ENCODE data around the gene SKI. TPM values are rescaled to one million over a fixed set of nuclear protein-coding genes. Genes with fewer than 3 reads are reported as not detected.
A peak's percentile ranks its signal among the peaks of the same experiment; 100 is the strongest.
"Not testable (repeated sequence)": the region's sequence is repeated elsewhere in the genome, so short reads cannot be mapped to it uniquely, and the experiment has no call there.

Gene SKI
- polyA plus RNA-seq, 1 donor = 46.1 TPM

DNA sequence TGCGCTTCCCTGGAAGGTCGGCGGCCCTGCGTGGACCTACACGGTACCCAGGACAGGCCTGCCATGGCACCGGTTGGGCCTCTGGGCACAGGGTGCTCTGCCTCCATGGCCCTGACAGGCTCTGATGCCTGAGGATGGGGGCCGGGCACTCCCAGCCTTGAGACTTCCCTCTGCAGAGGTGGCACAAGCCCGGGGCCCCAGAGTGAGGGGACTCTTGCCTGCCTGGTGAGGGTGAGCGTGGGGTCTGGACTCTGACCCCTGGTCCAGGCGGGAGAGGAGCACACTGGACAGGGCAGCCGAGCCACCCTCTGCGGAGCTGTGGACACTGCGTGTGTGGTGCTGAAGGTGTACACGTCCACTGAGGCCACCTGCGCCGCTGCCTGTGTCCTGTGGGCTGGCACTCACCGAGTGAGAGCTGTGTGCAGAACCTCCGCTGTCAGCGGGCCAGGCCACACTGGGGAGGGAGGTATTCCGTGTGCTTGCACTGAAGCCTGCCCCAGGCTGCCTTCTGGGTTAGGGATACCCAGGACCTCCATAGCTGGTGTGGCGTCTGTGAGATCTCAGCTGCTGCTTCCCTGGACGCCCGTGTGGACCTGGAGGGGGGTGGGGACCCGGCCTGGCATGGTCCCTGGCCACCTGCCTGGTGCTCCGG, 10.4 kb downstream of the SKI start:
- Histone ChIP-seq H3K4me3 (ENCODE audit: low read length) (no peak overlapping the region), H3K27ac (ENCODE audit: low read length) (no peak overlapping the region), H3K9me3 (ENCODE audit: control insufficient read depth, low read depth, low read length) (peaks cover 10% of the 10 kb centered on the region), H3K27me3 (ENCODE audit: control insufficient read depth, insufficient read depth, low read length) (no peaks in the 10 kb centered on the region), H3K4me1 (ENCODE audit: control insufficient read depth, insufficient read depth, low read length) (peaks cover 65% of the 10 kb centered on the region), H3K36me3 (ENCODE audit: control insufficient read depth, insufficient read depth, low read length) (peaks cover 28% of the 10 kb centered on the region)
- whole genome bisulfite sequencing (ENCODE audit: insufficient coverage, low lambda C conversion rate) = no CpG with 5 or more reads among the region's 25 CpGs
- DNase-seq = no peak

DNA sequence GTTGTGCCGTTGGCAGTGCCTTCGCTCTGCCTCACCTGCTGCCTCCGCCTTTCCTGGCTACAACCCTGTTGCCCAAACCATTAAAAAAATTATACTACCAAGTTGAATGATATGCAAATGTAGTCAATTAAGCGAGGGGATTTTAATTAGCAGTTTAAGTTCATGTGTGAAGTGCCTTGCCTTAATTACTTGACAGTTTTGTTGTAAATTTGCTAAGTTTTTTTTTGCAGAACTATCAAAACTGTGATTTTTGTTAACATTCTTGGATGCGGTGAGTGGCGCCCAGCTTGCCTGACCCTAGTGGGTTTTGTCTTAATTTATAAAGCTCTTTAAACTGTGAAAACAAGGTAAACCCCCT, 10.9 kb downstream of the SKI start:
- no peak for DNase-seq
- Histone ChIP-seq H3K36me3 (ENCODE audit: control insufficient read depth, insufficient read depth, low read length) (peaks cover 29% of the 10 kb centered on the region), H3K27ac (ENCODE audit: low read length) (no peak overlapping the region), H3K4me1 (ENCODE audit: control insufficient read depth, insufficient read depth, low read length) (peaks cover 60% of the 10 kb centered on the region), H3K9me3 (ENCODE audit: control insufficient read depth, low read depth, low read length) (peaks cover 10% of the 10 kb centered on the region), H3K27me3 (ENCODE audit: control insufficient read depth, insufficient read depth, low read length) (no peaks in the 10 kb centered on the region), H3K4me3 (ENCODE audit: low read length) (no peak overlapping the region)
- 100% methylated on average over 1 of the region's 6 CpGs for WGBS (ENCODE audit: insufficient coverage, low lambda C conversion rate)

DNA sequence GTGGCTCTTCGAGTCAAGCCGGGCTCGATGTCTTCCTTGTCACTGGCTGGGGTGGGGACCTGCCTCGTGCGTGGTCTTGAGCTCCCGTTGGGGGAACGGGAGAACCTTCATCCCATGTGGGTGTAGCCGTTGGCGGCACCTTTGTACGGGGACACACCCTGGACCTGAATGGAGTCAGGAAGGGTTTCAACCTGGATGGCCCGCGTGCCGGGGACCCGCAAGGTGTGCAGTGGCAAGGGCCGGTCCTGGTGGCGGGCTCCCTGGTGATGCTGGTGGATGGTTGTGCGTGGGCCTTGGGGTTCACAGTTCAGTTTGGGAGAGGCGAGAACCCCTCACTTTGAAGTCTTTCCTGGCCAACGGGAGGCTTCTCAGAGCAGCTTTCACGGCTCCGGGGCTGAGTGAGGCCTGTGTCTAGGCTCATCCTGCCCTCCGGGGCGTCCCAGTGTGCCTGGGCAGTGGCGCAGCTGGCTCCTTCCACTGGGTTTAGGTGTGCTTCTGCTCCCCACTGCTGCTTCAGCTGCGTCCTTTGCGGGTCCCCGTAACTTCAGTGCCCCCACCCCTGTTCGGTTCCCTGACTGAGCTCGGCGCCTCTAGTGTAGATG, 11.4 kb downstream of the SKI start:
- H3K36me3 ChIP-seq (ENCODE audit: control insufficient read depth, insufficient read depth, low read length) = peaks cover 29% of the 10 kb centered on the region
- H3K4me1 ChIP-seq (ENCODE audit: control insufficient read depth, insufficient read depth, low read length) = peaks cover 56% of the 10 kb centered on the region
- H3K4me3 ChIP-seq (ENCODE audit: low read length) = no peak overlapping the region
- no peak overlapping the region for H3K27ac ChIP-seq (ENCODE audit: low read length)
- DNase-seq = no peak
- WGBS (ENCODE audit: insufficient coverage, low lambda C conversion rate) = no CpG with 5 or more reads among the region's 30 CpGs
- no peaks in the 10 kb centered on the region for H3K27me3 ChIP-seq (ENCODE audit: control insufficient read depth, insufficient read depth, low read length)
- H3K9me3 ChIP-seq (ENCODE audit: control insufficient read depth, low read depth, low read length) = peaks cover 10% of the 10 kb centered on the region

DNA sequence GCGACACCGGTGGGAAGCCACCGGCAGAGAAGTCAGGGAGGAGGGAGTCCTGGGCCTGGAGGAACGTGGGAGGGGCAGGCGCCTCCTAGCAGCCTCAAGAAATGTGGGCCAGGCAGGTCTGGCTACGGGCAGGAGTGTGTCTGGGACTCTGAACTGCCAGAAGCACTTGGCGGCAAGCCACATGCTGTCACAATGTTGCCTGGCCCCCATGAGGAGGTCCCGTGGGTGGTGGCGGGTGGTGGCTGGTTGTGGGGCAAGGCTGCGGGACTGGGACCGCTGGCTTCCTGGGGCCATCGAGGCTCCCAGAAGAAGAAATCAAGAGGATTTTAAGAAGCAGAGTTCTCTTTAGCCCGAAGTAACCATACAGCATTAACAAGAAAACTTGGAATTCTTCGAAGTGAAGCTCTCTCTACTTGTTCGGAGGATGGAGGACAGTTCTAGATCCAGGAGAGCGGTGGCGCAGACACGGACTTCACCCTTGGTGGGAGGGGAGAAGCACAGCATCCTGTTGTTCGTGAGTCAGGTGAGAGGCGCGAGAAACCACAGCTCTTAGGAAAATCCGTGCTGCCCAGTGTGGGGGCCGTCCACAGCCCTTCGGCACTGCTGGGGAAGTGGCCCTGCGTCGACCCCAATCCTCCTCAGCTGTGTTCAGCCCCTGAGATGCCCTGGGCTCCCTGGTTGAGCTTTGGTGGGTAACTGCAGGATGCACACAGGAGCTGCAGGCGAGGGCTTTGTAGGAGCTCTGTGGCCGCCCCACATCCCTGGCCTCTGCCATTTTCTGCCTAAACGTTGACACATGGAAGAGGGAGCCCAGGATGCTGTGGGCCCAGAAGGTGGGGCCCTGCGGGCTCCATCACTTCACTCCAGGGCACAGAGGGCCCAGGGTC, 12.4 kb downstream of the SKI start:
- no peaks in the 10 kb centered on the region for H3K27me3 ChIP-seq (ENCODE audit: control insufficient read depth, insufficient read depth, low read length)
- WGBS (ENCODE audit: insufficient coverage, low lambda C conversion rate) = no CpG with 5 or more reads among the region's 30 CpGs
- peak; percentile 74 to 91 for DNase-seq
- peak overlapping the region; percentile 51 for H3K27ac ChIP-seq (ENCODE audit: low read length)
- peaks cover 5% of the 10 kb centered on the region for H3K9me3 ChIP-seq (ENCODE audit: control insufficient read depth, low read depth, low read length)
- peaks cover 29% of the 10 kb centered on the region for H3K36me3 ChIP-seq (ENCODE audit: control insufficient read depth, insufficient read depth, low read length)
- H3K4me1 ChIP-seq (ENCODE audit: control insufficient read depth, insufficient read depth, low read length) = peaks cover 46% of the 10 kb centered on the region
- H3K4me3 ChIP-seq (ENCODE audit: low read length) = no peak overlapping the region

DNA sequence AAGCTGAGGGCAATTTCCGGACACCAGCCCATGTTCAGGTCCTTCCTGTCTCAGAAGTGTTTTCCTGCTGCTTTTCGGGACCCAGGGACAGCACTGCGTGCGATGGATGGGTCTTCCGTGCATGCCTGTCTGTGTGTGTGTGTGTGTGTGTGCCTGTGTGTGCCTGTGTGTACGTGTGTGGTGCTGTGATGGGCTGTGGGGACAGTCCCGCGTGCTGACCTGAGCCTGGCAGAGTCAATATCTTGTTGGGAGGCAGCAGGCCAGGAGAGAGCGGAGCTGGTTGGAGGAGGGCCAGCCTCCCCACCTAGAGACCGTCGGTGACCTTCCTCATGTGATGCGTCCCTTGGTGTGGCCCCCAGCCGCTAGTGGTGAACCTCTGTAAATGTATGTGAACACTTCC, 13.7 kb downstream of the SKI start:
- peaks cover 4% of the 10 kb centered on the region for H3K9me3 ChIP-seq (ENCODE audit: control insufficient read depth, low read depth, low read length)
- no peaks in the 10 kb centered on the region for H3K27me3 ChIP-seq (ENCODE audit: control insufficient read depth, insufficient read depth, low read length)
- H3K4me1 ChIP-seq (ENCODE audit: control insufficient read depth, insufficient read depth, low read length) = peaks cover 45% of the 10 kb centered on the region
- peaks cover 25% of the 10 kb centered on the region for H3K36me3 ChIP-seq (ENCODE audit: control insufficient read depth, insufficient read depth, low read length)
- no peak overlapping the region for H3K27ac ChIP-seq (ENCODE audit: low read length)
- DNase-seq = no peak
- no CpG with 5 or more reads among the region's 13 CpGs for WGBS (ENCODE audit: insufficient coverage, low lambda C conversion rate)
- H3K4me3 ChIP-seq (ENCODE audit: low read length) = no peak overlapping the region

DNA sequence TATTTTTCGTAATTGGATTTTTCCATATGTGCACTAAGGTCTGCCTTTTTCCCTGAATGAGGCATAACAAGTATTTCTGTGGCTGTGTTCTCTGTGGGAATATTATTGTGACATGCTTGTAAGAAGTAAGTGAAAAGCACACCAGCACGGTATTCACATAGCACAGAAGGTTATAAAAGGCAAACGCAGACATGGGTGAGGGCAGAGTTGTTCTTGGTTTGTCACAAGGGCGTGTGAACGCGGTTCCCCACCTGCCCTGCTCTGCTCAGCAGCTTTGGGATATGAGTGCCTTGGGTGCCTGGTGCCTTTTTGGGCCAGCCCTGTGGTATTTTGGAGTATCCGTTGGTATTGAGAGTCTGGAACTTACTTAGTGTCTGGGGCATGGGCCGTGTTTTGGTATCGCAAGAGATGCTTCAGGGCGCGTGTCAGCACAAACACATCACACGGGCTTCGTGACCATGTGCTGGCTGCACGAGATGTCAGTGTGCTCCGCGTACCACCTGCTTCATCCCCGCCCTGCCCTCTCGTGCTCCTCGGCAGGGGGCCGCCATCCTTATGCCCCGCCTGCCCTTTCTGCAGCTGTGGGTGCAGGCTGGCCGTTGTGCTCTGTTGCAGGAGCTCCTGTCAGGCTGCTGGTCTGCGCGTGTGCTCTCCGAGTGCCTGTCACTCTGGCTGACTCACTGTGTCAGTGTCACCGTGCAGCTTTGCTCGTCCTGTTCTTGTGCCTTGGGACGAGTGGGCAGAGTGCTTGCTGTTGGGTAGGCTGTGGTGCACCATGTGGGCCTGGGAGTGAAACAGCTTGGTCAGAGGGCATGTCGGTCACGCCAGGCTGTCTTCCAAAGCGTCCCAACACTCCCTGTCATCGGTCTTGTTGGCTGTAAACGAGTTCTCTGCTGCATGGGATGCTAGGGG, 15.0 kb downstream of the SKI start:
- Histone ChIP-seq H3K36me3 (ENCODE audit: control insufficient read depth, insufficient read depth, low read length) (peaks cover 24% of the 10 kb centered on the region), H3K4me1 (ENCODE audit: control insufficient read depth, insufficient read depth, low read length) (peaks cover 43% of the 10 kb centered on the region), H3K27ac (ENCODE audit: low read length) (no peak overlapping the region), H3K27me3 (ENCODE audit: control insufficient read depth, insufficient read depth, low read length) (no peaks in the 10 kb centered on the region), H3K4me3 (ENCODE audit: low read length) (no peak overlapping the region), H3K9me3 (ENCODE audit: control insufficient read depth, low read depth, low read length) (peaks cover 4% of the 10 kb centered on the region)
- WGBS (ENCODE audit: insufficient coverage, low lambda C conversion rate) = no CpG with 5 or more reads among the region's 33 CpGs
- DNase-seq = no peak

DNA sequence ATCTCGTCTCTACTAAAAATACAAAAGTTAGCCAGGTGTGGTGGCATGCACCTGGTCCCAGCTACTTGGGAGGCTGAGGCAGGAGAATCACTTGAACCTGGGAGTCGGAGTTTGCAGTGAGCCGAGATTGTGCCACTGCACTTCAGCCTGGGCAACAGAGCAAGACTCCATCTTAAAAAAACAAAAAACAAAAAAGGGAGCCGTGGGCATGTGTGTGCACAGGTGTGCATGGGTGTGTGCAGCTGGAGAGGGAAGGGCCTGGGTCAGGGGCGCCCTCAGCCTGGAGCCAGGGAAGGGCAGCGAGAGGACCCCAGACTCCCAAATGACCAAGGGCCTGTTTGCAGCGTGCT, 18.9 kb downstream of the SKI start:
- Histone ChIP-seq H3K4me1 (ENCODE audit: control insufficient read depth, insufficient read depth, low read length) (peaks cover 54% of the 10 kb centered on the region), H3K36me3 (ENCODE audit: control insufficient read depth, insufficient read depth, low read length) (peaks cover 18% of the 10 kb centered on the region)
- not testable (repeated sequence) for H3K27me3 ChIP-seq (ENCODE audit: control insufficient read depth, insufficient read depth, low read length); H3K9me3 ChIP-seq (ENCODE audit: control insufficient read depth, low read depth, low read length); H3K27ac ChIP-seq (ENCODE audit: low read length); DNase-seq; H3K4me3 ChIP-seq (ENCODE audit: low read length)
- no CpG with 5 or more reads among the region's 7 CpGs for WGBS (ENCODE audit: insufficient coverage, low lambda C conversion rate)

DNA sequence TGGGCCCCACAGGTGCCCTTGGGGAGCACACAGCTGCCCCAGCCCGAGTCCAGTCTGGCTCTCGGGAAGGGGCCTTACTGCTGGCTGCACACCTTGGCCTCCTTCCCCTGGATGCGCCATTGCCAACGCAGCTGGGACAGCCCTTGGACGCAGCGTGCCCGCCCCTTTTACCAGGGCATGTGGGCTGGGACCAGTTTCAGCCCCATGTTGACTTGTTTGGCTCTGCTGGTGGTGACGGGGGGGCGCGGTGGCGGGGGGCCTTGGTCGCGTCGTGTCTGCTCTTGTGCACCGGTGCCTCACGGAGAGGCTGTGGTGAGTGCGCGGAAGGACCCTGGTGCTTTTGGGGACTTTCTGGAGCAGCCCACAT, 19.6 kb downstream of the SKI start:
- H3K4me3 ChIP-seq (ENCODE audit: low read length) = no peak overlapping the region
- H3K9me3 ChIP-seq (ENCODE audit: control insufficient read depth, low read depth, low read length) = no peaks in the 10 kb centered on the region
- H3K4me1 ChIP-seq (ENCODE audit: control insufficient read depth, insufficient read depth, low read length) = peaks cover 59% of the 10 kb centered on the region
- no CpG with 5 or more reads among the region's 18 CpGs for WGBS (ENCODE audit: insufficient coverage, low lambda C conversion rate)
- H3K27me3 ChIP-seq (ENCODE audit: control insufficient read depth, insufficient read depth, low read length) = no peaks in the 10 kb centered on the region
- peaks cover 14% of the 10 kb centered on the region for H3K36me3 ChIP-seq (ENCODE audit: control insufficient read depth, insufficient read depth, low read length)
- peak overlapping the region; percentile 81 for H3K27ac ChIP-seq (ENCODE audit: low read length)
- no peak for DNase-seq

DNA sequence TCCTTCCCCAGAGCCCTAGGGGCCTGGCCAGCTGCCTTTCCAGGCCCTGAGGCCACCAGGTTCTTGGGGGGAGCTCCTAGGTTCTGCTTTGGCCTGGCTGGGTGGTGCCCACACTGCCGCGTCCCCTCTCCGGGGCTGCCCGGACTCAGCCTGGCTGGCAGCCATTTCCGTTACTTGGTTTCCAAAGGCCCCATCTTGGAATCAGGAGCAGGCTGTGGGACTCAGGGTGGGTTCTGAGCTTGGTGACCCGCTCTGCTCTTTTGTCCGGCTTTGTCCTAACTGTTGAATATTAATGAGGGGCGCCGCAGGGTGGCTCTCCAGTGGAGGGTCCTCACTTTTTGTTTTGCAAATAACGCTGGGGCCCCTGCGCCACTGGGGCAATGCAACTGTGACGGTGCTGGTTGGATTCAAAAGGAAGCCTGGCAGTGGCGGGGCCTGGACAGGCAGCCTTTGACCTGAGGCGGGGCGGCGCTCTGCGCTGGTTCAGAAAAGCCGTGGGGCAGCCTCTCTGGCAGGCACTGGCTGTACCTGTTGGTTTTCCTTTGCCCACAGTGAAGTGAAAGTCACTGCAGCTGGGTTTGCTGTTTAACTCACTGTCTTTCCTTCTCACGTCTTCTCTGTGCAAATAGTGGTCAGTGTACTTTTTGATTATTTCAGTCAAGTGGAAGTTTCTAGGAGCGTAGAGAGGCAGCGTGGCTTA, 20.2 kb downstream of the SKI start:
- Histone ChIP-seq H3K27ac (ENCODE audit: low read length) (peak overlapping the region; percentile 81), H3K9me3 (ENCODE audit: control insufficient read depth, low read depth, low read length) (no peaks in the 10 kb centered on the region), H3K27me3 (ENCODE audit: control insufficient read depth, insufficient read depth, low read length) (no peaks in the 10 kb centered on the region), H3K36me3 (ENCODE audit: control insufficient read depth, insufficient read depth, low read length) (peaks cover 12% of the 10 kb centered on the region), H3K4me1 (ENCODE audit: control insufficient read depth, insufficient read depth, low read length) (peaks cover 59% of the 10 kb centered on the region), H3K4me3 (ENCODE audit: low read length) (no peak overlapping the region)
- no CpG with 5 or more reads among the region's 21 CpGs for WGBS (ENCODE audit: insufficient coverage, low lambda C conversion rate)
- peak; percentile 68 to 85 for DNase-seq
